GM18951 (cell line): ENCODE measurements around the gene MAP7.
"Not testable (repeated sequence)": the region's sequence is repeated elsewhere in the genome, so short reads cannot be mapped to it uniquely, and the experiment has no call there.

ENCODE experiments used
- POLR2A ChIP-seq: IDR thresholded peaks from 4 replicates; pipeline ENCODE4 v1.6.1; 2011; ENCODE audit warnings: mild to moderate bottlenecking; ENCODE audit not compliant: insufficient read length, insufficient read depth; ENCODE audit errors: extremely low read depth
- in situ Hi-C: fragments of 300-500 bp; cut with MboI; formaldehyde crosslinking; loops from one replicate; pipeline ENCODE4 v1.12.0; 2022; ENCODE audit warnings: low sequenced_read_pairs, mixed read lengths, inconsistent platforms; ENCODE audit not compliant: unreplicated experiment

The MAP7 gene

GRCh38 chr6:136309171-136309570 lies 241.1 kb downstream of the MAP7 start:
- in situ Hi-C loops: no loop called here
- TF ChIP-seq POLR2A: no peak

GRCh38 chr6:136308469-136308868 lies 241.8 kb downstream of the MAP7 start:
- in situ Hi-C loops: not testable (repeated sequence)

- in situ Hi-C loops: no loop called here
- no peak for TF ChIP-seq POLR2A
These were observed 242.9 kb downstream of the MAP7 start for GRCh38 chr6:136307351-136307750.

GRCh38 chr6:136306466-136306865 lies 243.8 kb downstream of the MAP7 start:
- TF ChIP-seq POLR2A: no peak
- in situ Hi-C loops: no loop called here

- in situ Hi-C loops: no loop called here
- TF ChIP-seq POLR2A: no peak
These were observed 245.8 kb downstream of the MAP7 start for GRCh38 chr6:136304410-136304809.

GRCh38 chr6:136303516-136303915 lies 246.7 kb downstream of the MAP7 start:
- in situ Hi-C loops: no loop called here
- TF ChIP-seq POLR2A: no peak

GRCh38 chr6:136294621-136295020 lies 255.6 kb downstream of the MAP7 start:
- in situ Hi-C loops: no loop called here
- no peak for TF ChIP-seq POLR2A
